Right lobe of liver (tissue), 6 donors: ENCODE measurements around the gene GMPR. TPM values are rescaled to one million over a fixed set of nuclear protein-coding genes. Genes with fewer than 3 reads are reported as not detected.
"Not testable (repeated sequence)": the region's sequence is repeated elsewhere in the genome, so short reads cannot be mapped to it uniquely, and the experiment has no call there.

Source experiments
- ATAC-seq, 4 donors: fragments of 200-7000 bp; cut with Tn5 transposase; one replicate each; pipeline ENCODE4 v1.9.1; 2020; ENCODE audit warnings: mild to moderate bottlenecking in 4 of 4, moderate library complexity in 4 of 4
- DNase-seq, 3 donors: peaks; one replicate each; pipeline ENCODE4 v3.0.0-alpha.2; 2020
- H3K27ac ChIP-seq, 3 donors: fragments of 200-600 bp; one replicate each; pipeline ENCODE4 v1.8.0; 2022
- H3K27me3 ChIP-seq, 2 donors: fragments of 200-600 bp; one replicate each; pipeline ENCODE4 v1.8.0; 2022
- H3K36me3 ChIP-seq, 4 donors: fragments of 200-600 bp; sonication (generic) in 1 of 4; one replicate each; pipeline versions ENCODE4 v1.5.1 to v1.8.0; 2017 to 2022; ENCODE audit warnings: control low read depth in 1 of 4
- H3K4me1 ChIP-seq, 4 donors: fragments of 200-600 bp; sonication (generic) in 1 of 4; one replicate each; pipeline versions ENCODE4 v1.5.1 to v1.8.0; 2017 to 2022; ENCODE audit warnings: control low read depth in 1 of 4
- H3K4me3 ChIP-seq, 3 donors: fragments of 200-600 bp; one replicate each; pipeline ENCODE4 v1.8.0; 2022
- H3K9me3 ChIP-seq, 4 donors: fragments of 200-600 bp; sonication (generic) in 1 of 4; one replicate each; pipeline versions ENCODE4 v1.5.1 to v1.8.0; 2017 to 2022; ENCODE audit warnings: control low read depth in 1 of 4
- POLR2A ChIP-seq: fragments of 450-650 bp; IDR thresholded peaks from one replicate; pipeline ENCODE4 v1.6.1; 2017; ENCODE audit warnings: antibody characterized with exemption, mild to moderate bottlenecking
- WGBS: methylation state at CpG from one replicate; pipeline ENCODE4 v1.1.6; 2018; ENCODE audit warnings: low coverage, low lambda C conversion rate; ENCODE audit not compliant: insufficient coverage; ENCODE audit errors: missing lambda C conversion rate; 5-methylcytosine and 5-hydroxymethylcytosine counted together
- intact Hi-C, 2 donors: fragments of 100-400 bp; cut with DNase I; formaldehyde crosslinking; loops; one replicate each; pipeline versions ENCODE4 v1.11.2 to v1.14.1; 2022
- total RNA-seq, 6 experiments: library from RNA; depleted of rRNA in 2 of 6; stranded (reverse); fragments of >200 nt in 2 of 6; fragmentation: NEBNext Ultra II Directional in 3 of 6; extraction: Animal tissue kit (Norgen Biotek cat#: 25700) in 3 of 6; gene quantifications; one replicate each; pipeline versions ENCODE4 v1.1.0 to v1.2.4, GENCODE V29; 2016 to 2023
- TF ChIP-seq, protein P1 (sequence below), 4 donors: fragments of 200-600 bp in 3 of 4; fragments of 450-650 bp in 1 of 4; IDR thresholded peaks; one replicate each; pipeline versions ENCODE4 v1.5.1 to v1.8.0; 2016 to 2022; ENCODE audit warnings: antibody characterized with exemption in 4 of 4, mild to moderate bottlenecking in 2 of 4
- donor health status: DM: no; HTN: yes; CAD: no.
- donor health status: DM: no; HTN: no; CAD: no.
- donor health status: DM: no; HTN: no; CAD: no.
- donor health status: DM: no; HTN: yes; CAD: no.
- donor health status: DM: no; HTN: yes; CAD: no.

Gene GMPR
- total RNA-seq, 6 experiments from 2014 or later: 3.7 to 6.5 (median 4.9) TPM

GRCh38 chr6:16264785-16265184 lies 26.4 kb downstream of the GMPR start:
- H3K9me3 ChIP-seq: no peaks in the 10 kb centered on the region
- TF ChIP-seq POLR2A: no peak
- TF ChIP-seq, protein P1, sequence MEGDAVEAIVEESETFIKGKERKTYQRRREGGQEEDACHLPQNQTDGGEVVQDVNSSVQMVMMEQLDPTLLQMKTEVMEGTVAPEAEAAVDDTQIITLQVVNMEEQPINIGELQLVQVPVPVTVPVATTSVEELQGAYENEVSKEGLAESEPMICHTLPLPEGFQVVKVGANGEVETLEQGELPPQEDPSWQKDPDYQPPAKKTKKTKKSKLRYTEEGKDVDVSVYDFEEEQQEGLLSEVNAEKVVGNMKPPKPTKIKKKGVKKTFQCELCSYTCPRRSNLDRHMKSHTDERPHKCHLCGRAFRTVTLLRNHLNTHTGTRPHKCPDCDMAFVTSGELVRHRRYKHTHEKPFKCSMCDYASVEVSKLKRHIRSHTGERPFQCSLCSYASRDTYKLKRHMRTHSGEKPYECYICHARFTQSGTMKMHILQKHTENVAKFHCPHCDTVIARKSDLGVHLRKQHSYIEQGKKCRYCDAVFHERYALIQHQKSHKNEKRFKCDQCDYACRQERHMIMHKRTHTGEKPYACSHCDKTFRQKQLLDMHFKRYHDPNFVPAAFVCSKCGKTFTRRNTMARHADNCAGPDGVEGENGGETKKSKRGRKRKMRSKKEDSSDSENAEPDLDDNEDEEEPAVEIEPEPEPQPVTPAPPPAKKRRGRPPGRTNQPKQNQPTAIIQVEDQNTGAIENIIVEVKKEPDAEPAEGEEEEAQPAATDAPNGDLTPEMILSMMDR (IDR thresholded peaks at IDR 0.05): no peak
- intact Hi-C loops: no loop called here
- H3K4me3 ChIP-seq: no peak overlapping the region
- no peaks in the 10 kb centered on the region for H3K27me3 ChIP-seq
- ATAC-seq (no peak), DNase-seq (no peak)
- no peak overlapping the region for H3K27ac ChIP-seq
- H3K4me1 ChIP-seq: no peaks in the 10 kb centered on the region
- no peaks in the 10 kb centered on the region for H3K36me3 ChIP-seq
- WGBS: 67% methylated on average over 1 of the region's 2 CpGs

DNA sequence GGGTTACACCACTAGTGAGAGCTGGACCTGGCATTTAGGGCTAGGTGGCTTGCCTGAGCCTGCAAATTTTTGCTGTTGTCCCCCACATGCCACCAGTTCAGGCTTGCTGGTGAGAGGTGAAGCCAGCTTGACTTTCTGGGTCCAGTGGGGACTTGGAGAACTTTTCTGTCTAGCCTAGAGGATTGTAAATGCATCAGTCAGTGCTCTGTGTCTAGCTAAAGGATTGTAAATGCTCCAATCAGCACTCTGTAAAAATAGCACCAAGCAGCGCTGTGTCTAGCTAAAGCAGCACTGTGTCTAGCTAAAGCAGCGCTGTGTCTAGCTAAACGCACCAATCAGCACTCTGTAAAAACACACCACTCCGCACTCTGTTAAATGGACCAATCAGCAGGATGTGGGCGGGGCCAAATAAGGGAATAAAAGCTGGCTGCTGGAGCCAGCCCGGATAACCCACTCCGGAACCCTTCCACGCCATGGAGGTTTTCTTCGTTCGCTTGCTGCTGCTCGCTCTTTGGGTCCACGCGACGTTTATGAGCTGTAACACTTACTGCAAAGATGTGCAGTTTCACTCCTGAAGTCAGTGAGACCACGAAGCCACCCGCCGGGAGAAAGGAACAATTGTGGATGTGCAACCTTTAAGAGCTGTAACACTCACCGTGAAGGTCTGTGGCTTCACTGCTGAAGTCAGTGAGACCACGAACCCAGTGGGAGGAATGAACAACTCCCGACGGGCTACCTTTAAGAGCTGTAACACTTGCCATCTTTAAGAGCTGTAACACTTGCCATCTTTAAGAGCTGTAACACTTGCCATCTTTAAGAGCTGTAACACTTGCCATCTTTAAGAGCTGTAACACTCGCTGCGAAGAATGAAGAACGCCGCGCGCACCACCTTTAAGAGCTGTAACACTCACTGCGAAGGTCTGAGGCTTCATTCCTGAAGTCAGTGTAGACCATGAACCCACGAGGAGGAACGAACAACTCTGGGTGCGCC lies 27.3 kb downstream of the GMPR start:
- 89% methylated on average over 12 of the region's 31 CpGs for WGBS
- no peaks in the 10 kb centered on the region for H3K9me3 ChIP-seq
- no peak overlapping the region for H3K27ac ChIP-seq
- H3K4me1 ChIP-seq: no peaks in the 10 kb centered on the region
- TF ChIP-seq, protein P1 (IDR thresholded peaks at IDR 0.05): no peak
- TF ChIP-seq POLR2A: no peak
- H3K4me3 ChIP-seq: no peak overlapping the region
- DNase-seq: no peak
- H3K36me3 ChIP-seq: no peaks in the 10 kb centered on the region
- intact Hi-C loops: no loop called here
- H3K27me3 ChIP-seq: no peaks in the 10 kb centered on the region
- no peak for ATAC-seq

DNA sequence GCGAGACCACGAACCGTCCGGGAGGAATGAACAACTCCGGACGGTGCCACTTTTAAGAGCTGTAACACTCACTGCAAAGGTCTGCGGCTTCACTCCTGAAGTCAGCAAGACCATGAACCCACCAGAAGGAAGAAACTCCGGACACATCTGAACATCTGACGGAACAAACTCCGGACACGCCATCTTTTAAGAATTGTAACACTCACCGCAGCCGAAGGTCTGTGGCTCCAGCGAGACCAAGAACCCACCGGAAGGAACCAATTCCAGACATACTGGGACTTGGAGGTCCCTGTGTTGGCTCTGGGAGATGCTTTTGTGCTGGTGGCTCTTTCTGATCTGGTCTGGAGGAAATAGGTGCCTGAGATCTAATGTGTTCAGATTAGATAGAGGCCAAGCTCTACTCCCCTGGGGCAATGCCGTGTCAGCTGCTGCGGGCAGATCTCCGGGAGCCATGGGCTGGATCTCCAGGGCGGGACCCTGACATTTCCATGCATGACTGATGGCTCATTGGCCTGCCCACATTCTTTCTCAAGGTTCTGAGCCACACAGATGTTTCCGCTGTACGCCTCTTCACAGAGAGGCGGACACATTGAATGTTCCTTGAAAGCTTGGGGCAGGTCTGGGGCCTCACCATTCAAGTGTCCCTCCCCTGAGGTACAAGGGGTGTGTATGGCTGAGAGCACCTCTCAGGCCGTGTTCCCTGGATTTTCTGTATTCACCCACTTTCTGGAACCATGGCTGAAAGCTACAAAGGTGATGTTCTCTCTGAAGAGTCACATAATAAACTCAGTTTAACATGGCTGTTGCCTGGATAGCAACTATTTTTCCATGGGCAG lies 29.3 kb downstream of the GMPR start:
- no peak overlapping the region for H3K27ac ChIP-seq
- H3K9me3 ChIP-seq: no peaks in the 10 kb centered on the region
- no peaks in the 10 kb centered on the region for H3K4me1 ChIP-seq
- DNase-seq: no peak
- WGBS: 75% methylated on average over 4 of the region's 23 CpGs
- intact Hi-C loops: no loop called here
- H3K4me3 ChIP-seq: no peak overlapping the region
- TF ChIP-seq POLR2A: no peak
- TF ChIP-seq, protein P1 (IDR thresholded peaks at IDR 0.05): no peak
- ATAC-seq: no peak
- no peaks in the 10 kb centered on the region for H3K27me3 ChIP-seq
- no peaks in the 10 kb centered on the region for H3K36me3 ChIP-seq

DNA sequence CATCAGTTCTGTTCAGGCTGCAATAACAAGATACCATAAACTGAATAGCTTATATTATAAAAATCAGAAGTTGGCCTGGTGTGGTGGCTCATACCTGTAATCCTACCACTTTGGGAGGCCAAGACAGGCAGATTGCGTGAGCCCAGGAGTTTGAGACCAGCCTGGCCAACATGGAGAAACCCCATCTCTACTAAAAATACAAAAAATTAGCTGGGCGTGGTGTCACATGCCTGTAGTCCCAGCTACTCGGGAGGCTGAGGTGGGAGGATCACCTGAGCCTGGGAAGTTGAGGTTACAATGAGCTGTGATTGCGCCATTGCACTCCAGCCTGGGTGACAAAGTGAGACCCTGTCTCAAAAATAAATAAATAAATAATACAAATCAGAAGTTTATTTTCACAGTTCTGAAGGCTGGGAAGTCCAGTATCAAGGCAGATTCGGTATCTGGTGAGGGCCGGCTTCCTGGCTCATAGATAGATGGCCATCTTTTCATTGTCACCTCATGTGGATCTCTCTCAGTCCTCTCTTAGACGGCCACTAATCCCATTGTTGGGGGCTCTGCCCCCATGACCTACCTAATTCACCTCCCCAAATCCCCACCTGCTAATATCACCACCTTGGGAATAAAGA lies 31.2 kb downstream of the GMPR start:
- H3K36me3 ChIP-seq, ATAC-seq, H3K9me3 ChIP-seq, H3K4me1 ChIP-seq, DNase-seq, H3K27ac ChIP-seq, intact Hi-C loops, H3K4me3 ChIP-seq, H3K27me3 ChIP-seq: not testable (repeated sequence)
- 70% methylated on average over 7 of the region's 7 CpGs for WGBS
